ENCODE data around the gene SLC7A5.

- TF ChIP-seq, protein P1, sequence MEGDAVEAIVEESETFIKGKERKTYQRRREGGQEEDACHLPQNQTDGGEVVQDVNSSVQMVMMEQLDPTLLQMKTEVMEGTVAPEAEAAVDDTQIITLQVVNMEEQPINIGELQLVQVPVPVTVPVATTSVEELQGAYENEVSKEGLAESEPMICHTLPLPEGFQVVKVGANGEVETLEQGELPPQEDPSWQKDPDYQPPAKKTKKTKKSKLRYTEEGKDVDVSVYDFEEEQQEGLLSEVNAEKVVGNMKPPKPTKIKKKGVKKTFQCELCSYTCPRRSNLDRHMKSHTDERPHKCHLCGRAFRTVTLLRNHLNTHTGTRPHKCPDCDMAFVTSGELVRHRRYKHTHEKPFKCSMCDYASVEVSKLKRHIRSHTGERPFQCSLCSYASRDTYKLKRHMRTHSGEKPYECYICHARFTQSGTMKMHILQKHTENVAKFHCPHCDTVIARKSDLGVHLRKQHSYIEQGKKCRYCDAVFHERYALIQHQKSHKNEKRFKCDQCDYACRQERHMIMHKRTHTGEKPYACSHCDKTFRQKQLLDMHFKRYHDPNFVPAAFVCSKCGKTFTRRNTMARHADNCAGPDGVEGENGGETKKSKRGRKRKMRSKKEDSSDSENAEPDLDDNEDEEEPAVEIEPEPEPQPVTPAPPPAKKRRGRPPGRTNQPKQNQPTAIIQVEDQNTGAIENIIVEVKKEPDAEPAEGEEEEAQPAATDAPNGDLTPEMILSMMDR (IDR thresholded peaks at IDR 0.05), result no peak
- TF ChIP-seq POLR2A (IDR thresholded peaks at IDR 0.05), result no peak
These were observed 39.2 kb downstream of the SLC7A5 start for GRCh38 chr16:87829988-87830672.
